Osteocyte (in vitro differentiated cells): Measurements from ENCODE around the gene KLK1. TPM values are rescaled to one million over a fixed set of nuclear protein-coding genes. Genes with fewer than 3 reads are reported as not detected.
"Not testable (repeated sequence)": the region's sequence is repeated elsewhere in the genome, so short reads cannot be mapped to it uniquely, and the experiment has no call there.

Experiments used
- DNase-seq: peaks from one replicate; pipeline ENCODE4 v3.0.0; 2021; ENCODE audit warnings: mixed read lengths; ENCODE audit not compliant: unreplicated experiment; ENCODE audit errors: extremely low spot score
- H3K27ac Mint-ChIP-seq: one replicate; pipeline ENCODE4 v1.8.0; 2021; ENCODE audit warnings: mild to moderate bottlenecking, mixed read lengths; ENCODE audit not compliant: unreplicated experiment
- H3K27me3 Mint-ChIP-seq: one replicate; pipeline ENCODE4 v1.8.0; 2021; ENCODE audit warnings: mixed read lengths; ENCODE audit not compliant: unreplicated experiment
- H3K36me3 Mint-ChIP-seq: one replicate; pipeline ENCODE4 v1.8.0; 2021; ENCODE audit warnings: mixed read lengths; ENCODE audit not compliant: unreplicated experiment
- H3K4me1 Mint-ChIP-seq: one replicate; pipeline ENCODE4 v1.8.0; 2021; ENCODE audit warnings: mixed read lengths; ENCODE audit not compliant: unreplicated experiment
- H3K4me3 Mint-ChIP-seq: one replicate; pipeline ENCODE4 v1.8.0; 2021; ENCODE audit warnings: mild to moderate bottlenecking, moderate library complexity, mixed read lengths; ENCODE audit not compliant: unreplicated experiment
- H3K9me3 Mint-ChIP-seq: one replicate; pipeline ENCODE4 v1.8.0; 2021; ENCODE audit warnings: mixed read lengths; ENCODE audit not compliant: unreplicated experiment
- CTCF ChIP-seq: fragments of 200-600 bp; sonication (generic); IDR thresholded peaks from 2 replicates; pipeline ENCODE4 v1.5.0; 2021; ENCODE audit warnings: antibody characterized with exemption, mild to moderate bottlenecking, moderate library complexity
- total RNA-seq: library from RNA; stranded (reverse); gene quantifications from 2 replicates; pipeline ENCODE4 v1.2.1, GENCODE V29; 2021

Gene KLK1
- total RNA-seq, 1 donor from 2014 or later = not detected

GRCh38 chr19:50778906-50779430, 44.6 kb downstream of the KLK1 start:
- Mint-ChIP-seq H3K36me3 (no peaks in the 10 kb centered on the region), H3K27me3 (peaks cover 47% of the 10 kb centered on the region), H3K4me1 (peaks cover 18% of the 10 kb centered on the region), H3K4me3 (no peak overlapping the region), H3K9me3 (no peaks in the 10 kb centered on the region), H3K27ac (no peak overlapping the region)
- DNase-seq = no peak
- TF ChIP-seq CTCF = no peak

- Mint-ChIP-seq H3K36me3 (no peaks in the 10 kb centered on the region), H3K4me1 (peaks cover 9% of the 10 kb centered on the region), H3K27me3 (peaks cover 47% of the 10 kb centered on the region), H3K9me3 (no peaks in the 10 kb centered on the region), H3K27ac (no peak overlapping the region), H3K4me3 (no peak overlapping the region)
- no peak for DNase-seq
- no peak for TF ChIP-seq CTCF
These were observed 45.7 kb downstream of the KLK1 start for GRCh38 chr19:50777830-50778303.

- no peak overlapping the region for H3K4me3 Mint-ChIP-seq
- H3K27me3 Mint-ChIP-seq = peaks cover 43% of the 10 kb centered on the region
- H3K36me3 Mint-ChIP-seq = no peaks in the 10 kb centered on the region
- no peak for TF ChIP-seq CTCF
- DNase-seq = no peak
- H3K4me1 Mint-ChIP-seq = peaks cover 9% of the 10 kb centered on the region
- H3K27ac Mint-ChIP-seq = no peak overlapping the region
- H3K9me3 Mint-ChIP-seq = no peaks in the 10 kb centered on the region
These were observed 46.3 kb downstream of the KLK1 start for GRCh38 chr19:50777261-50777660.

- H3K4me3 Mint-ChIP-seq = no peak overlapping the region
These were observed 47.5 kb downstream of the KLK1 start for GRCh38 chr19:50776131-50776530.

GRCh38 chr19:50773454-50773853, 50.1 kb downstream of the KLK1 start:
- not testable (repeated sequence) for H3K9me3 Mint-ChIP-seq, DNase-seq, H3K36me3 Mint-ChIP-seq, H3K4me3 Mint-ChIP-seq, H3K27ac Mint-ChIP-seq, H3K4me1 Mint-ChIP-seq
- H3K27me3 Mint-ChIP-seq = peaks cover 13% of the 10 kb centered on the region

More at GRCh38 chr19:50776131-50776530, 47.5 kb downstream of the KLK1 start:
- no peaks in the 10 kb centered on the region for H3K9me3 Mint-ChIP-seq
- no peak for TF ChIP-seq CTCF
- H3K27me3 Mint-ChIP-seq = peaks cover 40% of the 10 kb centered on the region
- no peaks in the 10 kb centered on the region for H3K36me3 Mint-ChIP-seq
- H3K4me1 Mint-ChIP-seq = peaks cover 9% of the 10 kb centered on the region
- DNase-seq = no peak
- no peak overlapping the region for H3K27ac Mint-ChIP-seq

- H3K27ac Mint-ChIP-seq, H3K4me1 Mint-ChIP-seq, DNase-seq, H3K9me3 Mint-ChIP-seq, H3K4me3 Mint-ChIP-seq, H3K36me3 Mint-ChIP-seq, H3K27me3 Mint-ChIP-seq: not testable (repeated sequence)
These were observed 50.7 kb downstream of the KLK1 start for GRCh38 chr19:50772912-50773311.
